Stimulated activated CD4-positive, alpha-beta T cell treated with anti-CD3 and anti-CD28 coated beads, Interleukin-12 subunit alpha, Interleukin-12 subunit beta, amount 100 ng/mL, for 24 hours (primary cell): Measurements from ENCODE around the gene TNNT3.
A peak's percentile ranks its signal among the peaks of the same experiment; 100 is the strongest.
"Not testable (repeated sequence)": the region's sequence is repeated elsewhere in the genome, so short reads cannot be mapped to it uniquely, and the experiment has no call there.

Experiments
- DNase-seq, 2 experiments: peaks; one replicate each; pipeline ENCODE4 v3.0.0-alpha.2; 2020; ENCODE audit warnings: low read depth in 2 of 2

The TNNT3 gene

GRCh38 chr11:1881442-1882264, 37.9 kb upstream of the TNNT3 start:
- no peak for DNase-seq

DNA sequence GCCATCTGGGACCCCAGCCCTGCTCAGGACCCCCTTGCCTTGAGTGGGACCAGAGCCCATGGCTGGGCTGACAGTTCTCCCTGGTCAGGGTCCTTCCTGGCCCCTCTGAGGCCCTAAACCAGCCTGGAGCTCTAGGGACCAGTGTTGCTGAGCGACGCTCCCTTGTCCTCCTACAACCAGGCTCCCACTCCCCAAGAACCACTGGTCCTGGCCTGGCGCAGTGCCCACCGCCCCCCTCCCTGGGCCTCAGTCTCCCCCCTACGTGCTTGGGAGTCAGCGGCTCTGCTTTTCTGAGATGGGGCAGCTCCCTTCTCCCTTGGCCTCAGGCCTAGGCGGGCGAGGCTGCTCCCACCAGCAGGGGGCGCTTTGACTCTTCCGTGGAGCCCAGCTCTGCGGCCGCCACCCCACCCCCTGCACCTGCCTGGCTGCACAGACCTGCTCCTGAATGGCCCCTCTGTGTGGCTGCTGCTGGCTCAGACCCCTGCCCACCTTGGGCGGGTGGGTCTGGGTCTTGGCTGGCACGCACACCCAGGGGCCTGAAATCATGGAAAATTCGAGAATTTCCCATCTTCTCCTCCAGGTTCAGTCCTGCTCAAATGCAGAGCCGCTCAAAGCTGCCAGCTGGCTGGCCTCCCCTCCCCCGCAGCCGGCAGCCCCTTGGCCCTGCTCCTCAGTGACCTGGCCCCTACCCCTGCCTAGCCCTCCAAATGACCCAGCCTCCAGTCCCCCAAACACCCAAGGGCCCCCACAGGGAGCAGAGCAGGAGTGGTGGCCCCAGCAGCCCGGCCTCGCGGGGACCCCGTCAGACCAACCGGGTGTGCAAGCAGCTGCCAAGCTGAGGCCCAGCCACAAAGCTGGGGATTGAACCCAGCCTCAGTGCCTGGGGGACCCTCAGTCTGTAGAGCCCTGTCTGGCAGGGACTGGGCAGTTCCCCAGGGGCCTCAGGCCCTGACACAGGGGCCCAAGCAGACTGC, 37.0 kb upstream of the TNNT3 start:
- DNase-seq: peak; percentile 59 to 80

DNA sequence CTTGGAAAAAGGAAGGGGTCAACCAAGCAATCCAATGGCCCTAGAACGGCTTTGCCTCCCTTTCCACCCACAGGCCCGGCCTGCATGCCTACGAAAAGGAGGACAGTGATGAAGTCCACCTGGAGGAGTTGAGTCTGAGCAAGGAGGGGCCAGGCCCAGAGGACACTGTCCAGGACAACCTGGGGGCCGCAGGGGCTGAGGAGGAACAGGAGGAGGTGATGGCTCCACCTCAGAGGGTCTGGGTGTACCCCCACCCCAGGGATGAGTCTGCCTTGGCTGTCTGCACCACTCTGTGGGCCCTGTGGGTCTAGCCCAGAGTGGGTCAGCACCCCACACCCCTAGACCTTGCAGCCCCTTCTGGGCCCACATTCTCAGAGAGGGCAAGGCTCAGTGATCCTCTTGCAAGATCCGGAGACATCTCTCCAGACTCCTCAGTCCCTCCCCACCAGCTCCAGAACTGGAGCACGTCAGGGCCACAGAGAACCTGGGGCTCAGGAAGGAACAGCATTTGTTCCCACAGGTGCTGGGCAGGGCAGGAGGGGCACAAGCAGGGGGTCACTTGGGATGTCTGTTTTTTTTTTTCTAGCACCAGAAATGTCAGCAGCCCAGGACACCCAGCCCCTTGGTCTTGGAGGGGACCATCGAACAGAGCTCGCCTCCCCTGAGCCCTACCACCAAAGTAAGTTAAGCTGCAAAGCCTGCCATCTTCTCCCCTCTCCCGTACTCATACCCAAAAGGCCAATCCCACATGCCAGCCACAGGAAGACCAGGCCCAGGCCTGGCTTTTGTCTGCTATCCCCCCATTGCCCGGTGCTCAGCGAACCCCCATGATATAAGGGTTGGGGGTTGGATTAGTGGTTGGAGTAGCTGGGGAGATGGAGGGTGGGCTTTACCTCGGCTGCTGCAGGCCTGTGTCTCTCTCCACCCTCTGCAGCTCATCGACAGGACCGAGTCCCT, 35.9 kb upstream of the TNNT3 start:
- DNase-seq: no peak

DNA sequence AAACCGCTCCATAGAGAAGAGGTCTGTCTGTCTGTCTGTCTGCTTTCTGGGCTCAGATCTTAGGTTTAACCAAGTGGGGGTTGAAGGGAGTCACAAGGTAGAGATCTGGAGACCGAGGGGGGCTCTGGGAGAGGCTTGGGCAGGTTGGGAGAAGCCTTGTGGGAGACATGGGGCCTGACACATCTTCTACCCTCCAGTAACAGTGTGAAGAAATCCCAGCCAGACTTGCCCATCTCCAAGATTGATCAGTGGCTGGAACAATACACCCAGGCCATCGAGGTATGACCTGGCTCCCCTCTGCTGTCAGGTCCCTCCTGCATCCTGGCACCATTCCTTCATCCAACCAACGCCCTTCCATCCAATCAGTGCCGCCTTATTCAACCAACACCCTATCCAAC, 35.2 kb upstream of the TNNT3 start:
- no peak for DNase-seq

DNA sequence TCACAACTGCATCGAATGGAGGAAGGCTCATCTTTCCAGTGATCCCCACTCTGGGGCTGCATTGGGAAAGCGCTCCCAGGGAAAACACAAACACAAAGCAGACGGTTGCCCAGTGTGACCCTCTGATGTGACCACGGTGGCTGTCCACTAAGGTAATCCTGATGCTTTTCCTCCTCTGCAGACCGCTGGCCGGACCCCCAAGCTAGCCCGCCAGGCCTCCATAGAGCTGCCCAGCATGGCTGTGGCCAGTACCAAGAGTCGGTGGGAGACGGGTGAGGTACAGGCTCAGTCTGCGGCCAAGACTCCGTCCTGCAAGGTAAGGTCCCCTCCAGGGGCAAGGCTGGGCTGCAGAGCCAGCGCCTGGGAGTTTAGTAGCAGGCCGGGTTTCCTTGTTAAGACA, 33.0 kb upstream of the TNNT3 start:
- not testable (repeated sequence) for DNase-seq

DNA sequence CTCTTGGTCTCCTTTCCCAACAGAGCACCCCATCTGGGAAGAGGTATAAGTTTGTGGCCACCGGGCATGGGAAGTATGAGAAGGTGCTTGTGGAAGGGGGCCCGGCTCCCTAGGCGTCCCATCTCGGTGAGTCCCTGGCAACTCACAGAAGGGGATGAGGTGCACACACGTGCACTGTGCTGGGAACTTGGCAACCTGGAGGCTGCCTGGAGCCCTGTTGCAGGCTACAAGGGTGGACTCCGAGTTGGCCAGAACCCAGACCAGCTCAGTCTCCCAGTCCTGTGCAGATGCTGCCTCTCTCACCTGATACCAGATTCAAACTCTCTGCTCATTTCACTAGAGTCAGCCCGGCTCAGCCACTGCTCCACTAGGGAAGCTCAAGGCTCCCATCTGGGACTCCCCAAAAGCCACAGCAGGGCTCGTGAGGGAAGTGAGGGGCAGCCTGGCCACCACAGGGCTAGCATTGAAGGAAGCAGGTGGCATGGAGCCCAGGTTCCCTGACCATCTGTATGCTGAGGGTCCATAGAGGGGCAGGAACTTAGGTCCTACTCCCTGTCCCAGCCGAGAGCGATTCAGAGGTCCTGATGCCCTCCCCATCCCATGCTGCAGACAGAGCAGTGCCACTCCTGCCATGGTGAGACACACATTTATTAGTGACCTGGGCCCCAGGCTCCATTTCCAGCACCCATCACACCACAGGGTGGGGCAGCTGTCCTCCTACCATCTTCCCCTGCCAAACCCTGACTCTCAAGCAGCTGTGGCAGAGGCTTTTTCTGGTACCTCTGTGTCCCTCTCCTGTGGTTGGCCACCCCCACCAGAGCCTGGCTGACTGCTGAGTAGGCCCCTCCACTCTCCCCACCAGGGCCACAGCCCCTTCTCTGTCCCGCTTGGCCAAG, 31.8 kb upstream of the TNNT3 start:
- no peak for DNase-seq

DNA sequence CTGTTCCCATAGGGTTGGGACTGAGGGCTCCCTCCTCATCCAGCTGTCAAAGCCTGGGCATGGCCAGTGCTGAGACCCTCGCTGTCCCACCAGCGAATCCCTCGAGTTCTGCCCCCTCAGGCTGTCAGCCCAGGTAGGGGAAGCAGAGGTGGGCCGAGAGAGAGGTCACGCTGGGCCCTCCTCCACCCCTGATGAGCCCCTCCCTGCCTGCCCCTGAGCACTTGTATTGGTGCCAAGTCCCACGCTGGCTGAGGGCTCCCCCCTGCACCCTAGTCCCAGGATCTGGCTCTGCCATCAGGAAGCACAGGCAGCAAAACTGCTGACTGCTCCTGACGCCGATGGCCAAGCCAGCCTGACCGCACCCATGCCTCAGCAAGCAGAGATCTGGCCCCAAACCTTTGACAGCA, 31.2 kb upstream of the TNNT3 start:
- DNase-seq: no peak

GRCh38 chr11:1888811-1889210, 30.7 kb upstream of the TNNT3 start:
- DNase-seq: no peak

DNA sequence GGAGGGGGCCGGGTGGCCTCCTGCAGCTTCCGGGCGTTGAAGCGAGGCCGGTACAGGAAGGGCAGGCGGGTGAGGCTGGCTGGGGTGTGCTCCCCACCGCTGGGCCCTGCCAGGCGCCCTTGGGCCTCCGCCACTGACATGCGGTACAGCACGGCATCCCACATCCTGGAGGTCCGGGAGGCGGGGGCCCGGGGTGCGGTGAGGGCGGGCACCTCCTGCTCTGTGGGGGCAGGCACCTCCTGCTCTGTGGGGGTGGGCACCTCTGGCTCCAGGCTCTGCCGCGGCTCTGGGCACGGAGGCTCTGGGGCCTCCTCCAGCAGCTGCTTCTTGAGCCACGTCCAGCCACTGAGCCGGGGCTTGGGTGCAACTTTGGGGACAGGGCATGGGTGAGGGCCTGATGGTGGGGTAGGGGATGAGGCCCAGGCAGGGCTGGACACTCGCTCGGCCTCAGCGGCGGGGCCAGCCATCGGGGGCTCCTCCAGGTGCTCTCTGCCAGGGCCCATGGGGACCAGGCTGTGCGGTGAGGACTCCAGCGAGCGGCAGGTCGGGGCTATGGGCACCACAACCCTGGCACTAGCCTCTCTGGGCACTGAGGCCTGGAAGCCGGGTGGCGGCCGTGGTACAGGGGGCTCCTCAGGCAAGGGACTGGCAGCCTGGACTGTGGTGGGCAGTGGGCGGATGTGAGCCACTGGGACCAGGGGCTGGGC, 30.1 kb upstream of the TNNT3 start:
- DNase-seq: peak in 1 of 2 experiments; percentile 59

GRCh38 chr11:1889941-1890855, 29.3 kb upstream of the TNNT3 start:
- DNase-seq: no peak

GRCh38 chr11:1890856-1891830, 28.4 kb upstream of the TNNT3 start:
- DNase-seq: no peak

GRCh38 chr11:1891831-1892115, 27.7 kb upstream of the TNNT3 start, which contains the start of gene PRR33:
TSS of gene PRR33 (minus strand) at chr11:1891895. CDS start at chr11:1890584, 1,311 bp downstream.
- no peak for DNase-seq

DNA sequence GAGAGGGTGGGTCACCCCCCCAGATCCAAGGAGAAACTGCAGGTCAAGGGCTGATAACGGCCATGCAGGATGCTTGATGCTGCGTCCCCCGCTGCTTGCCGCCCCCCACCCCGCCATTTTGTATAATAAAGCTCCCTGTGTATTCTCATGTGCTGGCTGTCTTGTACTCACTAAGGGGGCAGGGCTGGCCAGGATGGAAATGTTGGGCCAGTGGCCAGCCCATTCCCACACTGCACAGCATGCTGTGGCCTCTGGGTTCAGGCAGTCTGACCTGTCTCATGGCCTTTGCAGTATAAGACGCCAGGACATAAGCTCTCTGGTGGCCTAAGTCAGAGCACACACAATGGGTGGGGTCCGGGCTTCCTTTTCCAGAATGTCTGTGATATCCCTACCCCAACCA, 27.4 kb upstream of the TNNT3 start:
- no peak for DNase-seq

GRCh38 chr11:1892558-1892957, 26.9 kb upstream of the TNNT3 start:
- DNase-seq: no peak

DNA sequence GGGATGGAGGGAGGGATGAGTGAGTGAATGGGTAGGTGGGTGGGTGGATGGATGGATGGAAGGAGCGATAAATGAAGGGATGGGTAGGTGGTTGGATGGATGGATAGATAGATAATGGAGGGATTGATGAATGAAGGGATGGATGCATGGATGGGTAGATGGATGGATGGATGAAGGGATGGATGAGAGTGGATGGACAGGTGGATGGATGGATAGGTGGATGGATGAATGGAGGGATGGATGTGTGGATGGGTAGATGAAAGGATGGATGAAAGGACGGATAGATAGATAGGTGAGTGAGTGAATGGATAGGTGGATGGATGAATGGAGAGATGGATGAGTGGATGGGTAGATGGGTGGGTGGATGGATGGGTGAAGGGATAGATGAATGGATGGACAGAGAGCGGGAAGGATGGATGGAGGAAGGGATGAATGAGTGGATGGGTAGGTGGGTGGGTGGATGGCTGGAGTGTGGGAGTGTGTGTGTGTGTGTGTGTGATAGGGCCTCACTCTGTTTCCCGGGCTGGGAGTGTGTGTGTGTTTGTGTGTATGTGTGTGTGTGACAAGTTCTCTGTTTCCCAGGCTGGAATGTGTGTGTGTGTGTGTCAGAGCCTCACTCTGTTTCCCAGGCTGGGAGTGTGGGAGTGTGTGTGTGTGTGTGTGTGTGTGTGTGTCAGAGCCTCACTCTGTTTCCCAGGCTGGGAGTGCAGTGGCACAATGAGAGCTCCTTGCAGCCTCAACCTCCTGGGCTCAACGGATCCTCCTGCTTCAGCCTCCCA, 25.7 kb upstream of the TNNT3 start:
- DNase-seq: no peak

- DNase-seq: no peak
Measured at GRCh38 chr11:1894759-1895158, 24.7 kb upstream of the TNNT3 start.

GRCh38 chr11:1896468-1896867, 23.0 kb upstream of the TNNT3 start:
- DNase-seq: no peak
